ENCODE results near the gene KAZN.

KAZN gene

DNA sequence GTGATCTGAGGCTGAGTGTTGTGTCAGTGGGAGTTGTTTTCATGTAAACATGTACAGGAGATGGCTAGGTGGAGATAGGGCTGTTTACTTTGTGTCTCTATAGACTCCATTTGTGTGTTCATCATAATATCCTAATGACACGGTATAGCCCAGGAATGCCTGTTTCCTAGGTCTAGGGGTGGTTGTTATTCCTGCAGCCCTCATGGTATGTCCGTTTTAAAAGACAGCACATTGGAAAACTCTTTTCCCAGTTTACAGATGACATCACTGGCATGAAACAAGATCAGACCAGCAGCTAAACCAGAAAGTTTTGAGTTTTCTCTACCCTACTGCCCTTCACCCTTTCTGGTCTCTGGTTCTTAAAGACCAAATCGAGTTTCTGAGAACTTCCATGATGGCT is 327.7 kb downstream of the KAZN start:
- no peak for TF ChIP-seq CTCF (conservative IDR thresholded peaks at IDR 0.05; ENCODE audit: control insufficient read depth, insufficient read depth, low read depth, low read length)
- H3K4me3 ChIP-seq (ENCODE audit: control insufficient read depth, low read depth, low read length): no peak overlapping the region
- DNase-seq (ENCODE audit: low read depth): no peak

DNA sequence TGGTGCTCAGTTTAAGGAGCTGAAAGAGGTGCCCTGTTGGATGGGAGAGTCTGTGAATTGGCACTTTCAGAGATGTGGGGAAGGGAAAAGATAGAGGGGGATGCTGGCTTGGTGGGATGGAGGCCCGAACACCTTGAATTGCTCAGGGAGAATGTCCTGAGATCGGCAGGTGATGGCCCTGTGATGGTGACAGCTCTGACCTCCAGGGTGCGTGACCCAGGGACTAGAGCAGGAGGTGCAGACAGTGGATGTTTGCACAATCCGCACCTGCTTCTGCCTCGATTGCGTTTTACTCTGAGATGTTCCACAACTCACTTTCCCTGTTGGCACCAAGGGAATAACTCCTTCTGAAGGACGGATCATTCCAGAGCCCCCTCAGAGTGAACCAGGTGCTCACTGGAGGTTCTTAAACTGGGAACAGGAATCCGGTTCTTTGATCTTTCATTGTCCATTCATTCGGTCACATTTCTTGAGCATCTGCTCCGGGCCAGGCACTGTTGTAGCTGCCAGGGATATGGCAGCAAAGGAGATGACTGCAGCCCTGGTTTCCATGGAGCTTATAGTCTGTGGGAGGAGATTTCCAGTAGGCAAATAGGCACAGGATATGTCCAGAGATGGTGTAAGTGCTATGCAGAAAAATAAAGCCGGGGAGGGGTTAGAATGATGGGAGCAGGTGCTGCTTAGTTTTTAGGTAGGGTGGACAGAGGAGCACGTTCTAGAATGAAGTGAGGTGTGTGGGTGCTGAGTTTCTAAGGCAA is 328.5 kb downstream of the KAZN start:
- DNase-seq (ENCODE audit: low read depth): no peak
- no peak for TF ChIP-seq CTCF (conservative IDR thresholded peaks at IDR 0.05; ENCODE audit: control insufficient read depth, insufficient read depth, low read depth, low read length)
- H3K4me3 ChIP-seq (ENCODE audit: control insufficient read depth, low read depth, low read length): no peak overlapping the region

DNA sequence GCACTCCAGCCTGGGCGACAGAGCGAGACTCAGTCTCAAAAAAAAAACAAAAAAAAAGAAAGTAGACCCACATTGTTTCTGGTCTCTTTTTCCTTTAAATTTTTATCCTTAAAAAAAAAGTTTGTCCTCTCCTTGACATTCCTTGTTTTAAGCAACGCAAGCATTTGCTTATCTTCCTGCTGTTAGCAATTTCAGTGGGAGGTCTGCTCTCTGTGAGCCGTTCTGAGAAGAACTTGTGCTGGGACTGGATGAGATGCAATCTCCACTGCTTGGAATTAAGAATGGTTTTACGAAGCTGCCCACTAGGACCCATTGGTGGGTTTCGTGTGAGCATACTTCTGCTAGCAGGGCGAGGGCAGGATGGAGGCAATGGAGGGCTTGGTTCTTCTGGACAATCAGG is 329.9 kb downstream of the KAZN start:
- no peak for TF ChIP-seq CTCF (conservative IDR thresholded peaks at IDR 0.05; ENCODE audit: control insufficient read depth, insufficient read depth, low read depth, low read length)
- no peak overlapping the region for H3K4me3 ChIP-seq (ENCODE audit: control insufficient read depth, low read depth, low read length)
- DNase-seq (ENCODE audit: low read depth): no peak

GRCh38 chr1:14928886-14929546 is 330.5 kb downstream of the KAZN start:
- no peak for DNase-seq (ENCODE audit: low read depth)
- no peak overlapping the region for H3K4me3 ChIP-seq (ENCODE audit: control insufficient read depth, low read depth, low read length)
- TF ChIP-seq CTCF (conservative IDR thresholded peaks at IDR 0.05; ENCODE audit: control insufficient read depth, insufficient read depth, low read depth, low read length): no peak

GRCh38 chr1:14929547-14930246 is 331.2 kb downstream of the KAZN start:
- TF ChIP-seq CTCF (conservative IDR thresholded peaks at IDR 0.05; ENCODE audit: control insufficient read depth, insufficient read depth, low read depth, low read length): no peak
- H3K4me3 ChIP-seq (ENCODE audit: control insufficient read depth, low read depth, low read length): no peak overlapping the region

DNA sequence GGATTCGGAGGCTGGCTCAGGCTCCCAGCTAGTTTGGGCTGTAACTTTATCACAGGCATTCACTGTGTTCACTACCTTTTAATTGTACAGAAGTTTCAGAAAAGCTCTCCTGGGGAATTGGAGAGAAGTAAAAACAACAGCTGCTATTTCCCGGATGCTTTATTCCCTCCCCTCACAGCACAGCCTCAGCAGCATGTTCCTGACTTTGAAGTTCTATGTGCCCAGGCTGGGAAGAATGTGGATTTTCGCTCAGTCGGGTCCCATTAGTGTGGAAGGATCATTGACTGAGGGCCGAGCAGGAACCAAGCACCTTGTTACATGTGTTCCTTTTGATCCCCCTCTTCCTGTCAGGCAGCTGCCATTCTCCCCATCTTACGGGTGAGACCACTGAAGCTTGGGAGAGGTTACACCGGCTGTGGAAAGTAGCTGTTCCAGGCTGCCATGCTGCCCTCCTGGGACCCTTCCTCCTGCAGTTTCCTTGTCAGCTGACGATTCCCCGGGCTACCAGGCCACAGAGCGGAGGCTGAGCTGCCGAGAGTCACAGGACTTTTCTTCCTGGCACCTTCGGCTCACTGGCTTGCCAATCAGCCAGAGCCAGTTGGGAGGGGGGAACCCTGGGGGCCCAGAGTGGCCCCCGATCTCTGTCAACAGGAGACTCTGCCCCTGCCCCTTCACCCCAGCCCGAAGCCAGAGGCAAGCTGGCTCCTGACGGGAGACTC is 331.9 kb downstream of the KAZN start:
- no peak overlapping the region for H3K4me3 ChIP-seq (ENCODE audit: control insufficient read depth, low read depth, low read length)
- TF ChIP-seq CTCF (conservative IDR thresholded peaks at IDR 0.05; ENCODE audit: control insufficient read depth, insufficient read depth, low read depth, low read length): no peak
- no peak for DNase-seq (ENCODE audit: low read depth)

More at GRCh38 chr1:14929547-14930246, 331.2 kb downstream of the KAZN start:
- peak; percentile 55 for DNase-seq (ENCODE audit: low read depth)

Data from fibroblast of mammary gland (primary cell).